Left lung (tissue), 10 donors: ENCODE data around the gene EMP1. TPM values are rescaled to one million over a fixed set of nuclear protein-coding genes. Genes with fewer than 3 reads are reported as not detected.

Source experiments
- ATAC-seq: fragments of 200-7000 bp; cut with Tn5 transposase; one replicate; pipeline ENCODE4 v1.9.1; 2020; ENCODE audit warnings: moderate library complexity
- DNase-seq, 4 donors: peaks; one replicate each; pipeline ENCODE4 v3.0.0-alpha.2; 2013 to 2020
- H3K27ac ChIP-seq, 2 donors: fragments of 200-600 bp; sonication (generic) in 1 of 2; one replicate each; pipeline versions ENCODE4 v1.5.0 to v1.8.0; 2020 to 2021
- H3K27me3 ChIP-seq, 2 donors: fragments of 200-600 bp; sonication (generic) in 1 of 2; one replicate each; pipeline versions ENCODE4 v1.5.0 to v1.8.0; 2020 to 2021
- H3K36me3 ChIP-seq, 2 donors: fragments of 200-600 bp; sonication (generic) in 1 of 2; one replicate each; pipeline versions ENCODE4 v1.5.0 to v1.8.0; 2020 to 2021
- H3K4me1 ChIP-seq, 2 donors: fragments of 200-600 bp; one replicate each; pipeline ENCODE4 v1.8.0; 2021
- H3K4me3 ChIP-seq, 2 donors: fragments of 200-600 bp; sonication (generic) in 1 of 2; one replicate each; pipeline versions ENCODE4 v1.5.0 to v1.8.0; 2020 to 2021; ENCODE audit warnings: mild to moderate bottlenecking in 1 of 2
- H3K9me3 ChIP-seq, 2 donors: fragments of 200-600 bp; sonication (generic) in 1 of 2; one replicate each; pipeline versions ENCODE4 v1.5.0 to v1.8.0; 2020 to 2021
- CTCF ChIP-seq, 2 donors: fragments of 200-600 bp; sonication (generic) in 1 of 2; IDR thresholded peaks; one replicate each; pipeline versions ENCODE4 v1.5.0 to v1.8.0; 2021; ENCODE audit warnings: antibody characterized with exemption in 2 of 2
- intact Hi-C, 2 donors: fragments of 100-400 bp; cut with DNase I; formaldehyde crosslinking; loops; one replicate each; pipeline versions ENCODE4 v1.11.2 to v1.14.2; 2022
- polyA plus RNA-seq, 6 donors: library from polyadenylated mRNA; unstranded; fragments of 120-200 nt; gene quantifications; one replicate each; pipeline ENCODE4 v1.2.1, GENCODE V29; 2013; ENCODE audit not compliant: insufficient read length in 6 of 6
- total RNA-seq, 2 donors: library from RNA; stranded (reverse); fragmentation: NEBNext Ultra II Directional; extraction: Animal tissue kit (Norgen Biotek cat#: 25700); gene quantifications; one replicate each; pipeline ENCODE4 v1.2.1, GENCODE V29; 2021
- donor health status: DM: no; HTN: yes; CAD: no.
- donor health status: DM: no; HTN: no; CAD: no.

EMP1 gene
- total and polyA plus RNA-seq, 8 donors, result 79.3 to 369 (median 133) TPM

DNA sequence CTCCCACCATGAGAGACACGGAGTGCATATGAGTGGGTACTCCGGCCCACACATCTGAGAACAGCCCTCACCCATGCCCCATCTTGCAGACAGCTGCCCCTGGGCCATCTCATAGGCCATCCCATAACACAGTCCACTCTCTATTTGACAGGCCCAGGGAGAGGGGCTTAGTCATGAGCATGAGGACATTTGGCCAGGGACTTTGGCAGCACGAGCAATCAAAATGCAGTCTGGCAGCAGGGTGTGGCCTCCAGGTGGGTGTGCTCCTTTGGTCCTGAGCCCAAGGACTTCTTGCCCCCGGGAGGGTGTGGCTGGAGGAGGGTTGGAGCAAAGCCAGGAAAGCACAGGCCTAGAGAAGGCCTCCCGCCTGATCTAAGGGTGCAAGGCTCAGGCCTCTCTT is 25.6 kb downstream of the EMP1 start:
- Histone ChIP-seq H3K27me3 (no peaks in the 10 kb centered on the region), H3K36me3 (peaks cover 0 to 10% of the 10 kb centered on the region in 2 donors), H3K9me3 (no peaks in the 10 kb centered on the region), H3K4me3 (no peak overlapping the region), H3K27ac (no peak overlapping the region), H3K4me1 (peaks cover 4 to 9% of the 10 kb centered on the region in 2 donors)
- DNase-seq, result peak in 1 of 4 donors; percentile 59
- ATAC-seq, result peak; percentile 68
- intact Hi-C loops, result loop anchor here in 1 of 2 donors (10.0 kb wide), 2 partner anchors 217 to 307 kb away; partner anchors contain the start of gene HEBP1
- TF ChIP-seq CTCF (IDR thresholded peaks at IDR 0.05), result no peak

- intact Hi-C loops, result loop anchor here in 1 of 2 donors (10.0 kb wide), 2 partner anchors 218 to 308 kb away; partner anchors contain the start of gene HEBP1
- ATAC-seq (no peak), DNase-seq (no peak)
- no peaks in the 10 kb centered on the region for H3K9me3 ChIP-seq
- H3K36me3 ChIP-seq, result no peaks in the 10 kb centered on the region
- no peaks in the 10 kb centered on the region for H3K27me3 ChIP-seq
- H3K4me3 ChIP-seq, result no peak overlapping the region
- H3K27ac ChIP-seq, result no peak overlapping the region
- H3K4me1 ChIP-seq, result peaks cover 4 to 9% of the 10 kb centered on the region in 2 donors
- TF ChIP-seq CTCF (IDR thresholded peaks at IDR 0.05), result no peak
Measured at GRCh38 chr12:13223179-13223804, 26.8 kb downstream of the EMP1 start.

DNA sequence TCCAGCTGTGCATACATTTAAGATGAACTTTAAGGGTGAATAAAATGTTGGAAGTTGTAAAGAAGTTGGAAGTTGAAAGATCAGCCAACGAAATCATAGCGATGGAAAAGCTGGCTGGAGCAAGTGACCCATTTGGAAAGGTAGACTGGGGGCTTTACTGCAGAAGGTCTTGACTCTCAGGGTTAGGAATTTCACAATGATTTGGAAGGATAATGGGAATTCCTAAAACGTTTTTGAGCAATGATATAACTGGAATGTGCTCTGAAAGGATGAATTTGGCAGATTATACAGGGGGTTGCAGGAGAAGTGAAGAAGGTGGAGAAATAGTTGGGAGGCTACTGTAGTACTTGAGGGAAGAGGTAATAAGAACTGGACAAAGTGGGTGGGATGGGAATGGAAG is 27.4 kb downstream of the EMP1 start:
- TF ChIP-seq CTCF (IDR thresholded peaks at IDR 0.05), result no peak
- Histone ChIP-seq H3K27me3 (no peaks in the 10 kb centered on the region), H3K4me1 (peaks cover 4 to 9% of the 10 kb centered on the region in 2 donors), H3K27ac (no peak overlapping the region), H3K4me3 (no peak overlapping the region), H3K9me3 (no peaks in the 10 kb centered on the region), H3K36me3 (no peaks in the 10 kb centered on the region)
- intact Hi-C loops, result loop anchor here in 1 of 2 donors (10.0 kb wide), 2 partner anchors 219 to 309 kb away; partner anchors contain the start of gene HEBP1
- ATAC-seq (no peak), DNase-seq (no peak)

DNA sequence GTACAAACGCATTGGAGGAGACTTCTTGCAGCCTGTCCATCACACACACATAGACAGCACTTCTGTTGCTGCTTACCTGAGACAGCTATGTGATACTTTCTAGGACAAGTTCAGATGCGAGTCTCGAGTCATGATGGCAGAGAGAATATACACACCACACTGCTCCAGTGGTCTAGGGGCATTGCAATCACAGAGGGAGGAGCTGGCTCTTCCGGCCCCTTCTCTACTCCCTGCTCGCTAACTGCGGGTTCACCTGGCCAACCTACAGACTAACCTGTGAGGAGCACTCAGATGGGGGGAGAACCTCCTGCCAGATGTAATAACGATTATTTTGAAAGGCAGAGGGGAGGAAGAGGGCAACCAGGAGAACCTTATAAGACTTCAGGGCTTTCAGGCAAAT is 30.7 kb downstream of the EMP1 start:
- no peak overlapping the region for H3K27ac ChIP-seq
- H3K4me3 ChIP-seq, result no peak overlapping the region
- no peaks in the 10 kb centered on the region for H3K27me3 ChIP-seq
- H3K4me1 ChIP-seq, result peaks cover 3 to 5% of the 10 kb centered on the region in 2 donors
- ATAC-seq, result no peak
- H3K9me3 ChIP-seq, result no peaks in the 10 kb centered on the region
- no peak for TF ChIP-seq CTCF (IDR thresholded peaks at IDR 0.05)
- intact Hi-C loops, result loop anchor here in 1 of 2 donors (10.0 kb wide), 2 partner anchors 222 to 312 kb away; partner anchors contain the start of gene HEBP1
- DNase-seq, result no peak
- H3K36me3 ChIP-seq, result no peaks in the 10 kb centered on the region

GRCh38 chr12:13228579-13228978 is 32.1 kb downstream of the EMP1 start:
- H3K27me3 ChIP-seq, result no peaks in the 10 kb centered on the region
- H3K9me3 ChIP-seq, result no peaks in the 10 kb centered on the region
- intact Hi-C loops, result loop anchor here in 1 of 2 donors (10.0 kb wide), 2 partner anchors 224 to 314 kb away; partner anchors contain the start of gene HEBP1
- no peak overlapping the region for H3K4me3 ChIP-seq
- ATAC-seq (no peak), DNase-seq (no peak)
- no peaks in the 10 kb centered on the region for H3K4me1 ChIP-seq
- H3K36me3 ChIP-seq, result no peaks in the 10 kb centered on the region
- no peak overlapping the region for H3K27ac ChIP-seq
- TF ChIP-seq CTCF (IDR thresholded peaks at IDR 0.05), result no peak
